ENCODE results near the gene RPS29. TPM values are rescaled to one million over a fixed set of nuclear protein-coding genes. Genes with fewer than 3 reads are reported as not detected.

RPS29 gene
- total and polyA plus RNA-seq, 2 of the 13 experiments (the other 11 are each of a cell fraction or from before 2014, with no cell fraction given) = 4,303 to 8,215 TPM

DNA sequence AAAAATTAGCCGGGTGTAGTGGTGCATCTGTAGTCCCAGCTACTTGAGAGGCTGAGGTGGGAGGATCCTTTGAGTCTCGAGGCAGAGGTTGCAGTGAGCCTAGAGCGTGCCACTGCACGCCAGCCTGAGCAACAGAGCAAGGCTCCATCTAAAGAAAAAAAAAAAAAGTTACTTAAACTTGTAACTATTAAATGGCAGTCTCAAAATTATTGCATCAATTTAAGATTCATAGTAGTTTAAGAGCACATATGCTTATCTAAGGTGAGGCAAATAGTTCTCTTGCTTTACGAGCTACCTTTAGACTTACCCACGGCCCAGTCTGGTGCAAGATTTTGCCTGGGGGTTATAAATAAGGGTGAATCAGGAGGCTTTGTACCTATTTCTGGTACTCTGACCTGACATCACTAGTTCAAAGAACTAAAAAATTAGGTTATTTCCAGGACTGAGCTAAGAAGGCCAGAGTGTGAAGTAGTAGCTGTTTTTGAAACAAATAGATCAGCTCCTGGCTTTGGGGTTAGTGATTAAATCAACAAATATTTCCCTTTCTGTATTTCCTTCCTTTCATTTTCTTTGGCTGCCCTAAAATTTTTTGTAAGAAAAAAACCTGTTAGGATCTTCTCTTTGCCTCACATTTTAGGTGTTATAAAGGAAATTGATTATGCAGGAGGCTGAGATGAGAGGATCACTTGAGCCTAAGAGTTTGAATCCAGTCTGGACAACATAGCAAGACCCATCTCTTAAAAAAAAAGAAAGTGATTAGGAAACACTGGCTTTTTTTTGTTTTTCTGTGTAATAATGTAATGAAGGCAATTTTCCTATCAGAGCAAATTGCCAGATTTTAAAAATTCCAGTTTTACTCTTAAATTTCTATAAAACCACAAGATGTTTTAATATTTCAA lies 38.0 kb upstream of the RPS29 start:
- H3K79me2 ChIP-seq (ENCODE audit: insufficient read depth, low read length) = peaks cover 54% of the 10 kb centered on the region
- WGBS (ENCODE audit: low lambda C conversion rate) = 76% methylated on average over 6 of the region's 6 CpGs
- H3K9me3 ChIP-seq (ENCODE audit: low read length) = no peaks in the 10 kb centered on the region
- in situ Hi-C loops (cut with HindIII; ENCODE audit: extremely low pct_ligation_motif_present, low pct_unique_long_range_greater_than_20kb) = no loop called here
- peaks cover 0 to 4% of the 10 kb centered on the region in 2 experiments; a peak in 2 of 5 replicates for H3K36me3 ChIP-seq (replicated peaks in 1 of 2; ENCODE audit: control insufficient read depth in 1 of 2, insufficient read depth in 2 of 2, low read length in 2 of 2)
- no TSS peak for BruUV-seq (replicated peaks)
- H3K27me3 ChIP-seq (ENCODE audit: control insufficient read depth in 1 of 2, insufficient read depth in 2 of 2, low read length in 2 of 2) = no peaks in the 10 kb centered on the region; a peak in 1 of 5 replicates
- no peak overlapping the region for H2AFZ ChIP-seq (ENCODE audit: low read length)
- intact Hi-C loops (cut with micrococcal nuclease; ENCODE audit: unreplicated experiment) = no loop called here
- H4K20me1 ChIP-seq (ENCODE audit: insufficient read depth, low read length) = peaks cover 12% of the 10 kb centered on the region
- FAIRE-seq (no peak), DNase-seq (ENCODE audit: low spot score) (no peak), ATAC-seq (no peak)
- CTCF ChIA-PET (ENCODE audit: low intra/inter-chr PET ratio, low total read pairs) = no interaction called here
- POLR2A ChIA-PET = interaction anchor here (0.6 to 1.4 kb wide), 5 partner anchors 8 to 94 kb away, joined by 3 to 8 read pairs (median 4); partner anchors contain the start of gene LRR1
- peak; percentile 7 for TF ChIP-seq AGO2 (optimal IDR thresholded peaks at IDR 0.05; ENCODE audit: low read depth, low read length)
- no peak for TF ChIP-seq CREB1 (IDR thresholded peaks at IDR 0.05)
- TF ChIP-seq CREB1 (CRISPR knock-in tag; IDR thresholded peaks at IDR 0.05) = no peak
- no peak for TF ChIP-seq HMGA1 (CRISPR knock-in tag; conservative IDR thresholded peaks at IDR 0.05)
- peak; percentile 37; the same call in 1 of the 2 replicates for TF ChIP-seq POLR2G (IDR thresholded peaks at IDR 0.05; ENCODE audit: low read depth, low read length)
- peak; percentile 94 for TF ChIP-seq ZNF121 (CRISPR knock-in tag; IDR thresholded peaks at IDR 0.05)
- no peak for TF ChIP-seq ZXDC (CRISPR knock-in tag; IDR thresholded peaks at IDR 0.05)
- H3K4me1 ChIP-seq (ENCODE audit: insufficient read depth, low read length) = peaks cover 39% of the 10 kb centered on the region
- H3K4me2 ChIP-seq (ENCODE audit: low read depth, low read length) = peak overlapping the region; percentile 12; the same call in 1 of the 2 replicates
- no peak overlapping the region for H3K27ac ChIP-seq (ENCODE audit: extremely low read length, insufficient read depth, low read length)
- no peak overlapping the region; a peak in 1 of 6 replicates for H3K4me3 ChIP-seq (replicated peaks in 1 of 3; ENCODE audit: insufficient read depth in 1 of 3, low read depth in 2 of 3, low read length in 3 of 3)
- no peak overlapping the region for H3K9ac ChIP-seq (ENCODE audit: insufficient read depth, low read depth, low read length)
